Measurements from ENCODE around the gene GPLD1. TPM values are rescaled to one million over a fixed set of nuclear protein-coding genes. Genes with fewer than 3 reads are reported as not detected.

Gene GPLD1
- total and polyA plus RNA-seq, 9 of the 15 experiments (the other 6 are each of a cell fraction or from before 2014, with no cell fraction given) = 0.11 to 1.3 (median 0.82) TPM

DNA sequence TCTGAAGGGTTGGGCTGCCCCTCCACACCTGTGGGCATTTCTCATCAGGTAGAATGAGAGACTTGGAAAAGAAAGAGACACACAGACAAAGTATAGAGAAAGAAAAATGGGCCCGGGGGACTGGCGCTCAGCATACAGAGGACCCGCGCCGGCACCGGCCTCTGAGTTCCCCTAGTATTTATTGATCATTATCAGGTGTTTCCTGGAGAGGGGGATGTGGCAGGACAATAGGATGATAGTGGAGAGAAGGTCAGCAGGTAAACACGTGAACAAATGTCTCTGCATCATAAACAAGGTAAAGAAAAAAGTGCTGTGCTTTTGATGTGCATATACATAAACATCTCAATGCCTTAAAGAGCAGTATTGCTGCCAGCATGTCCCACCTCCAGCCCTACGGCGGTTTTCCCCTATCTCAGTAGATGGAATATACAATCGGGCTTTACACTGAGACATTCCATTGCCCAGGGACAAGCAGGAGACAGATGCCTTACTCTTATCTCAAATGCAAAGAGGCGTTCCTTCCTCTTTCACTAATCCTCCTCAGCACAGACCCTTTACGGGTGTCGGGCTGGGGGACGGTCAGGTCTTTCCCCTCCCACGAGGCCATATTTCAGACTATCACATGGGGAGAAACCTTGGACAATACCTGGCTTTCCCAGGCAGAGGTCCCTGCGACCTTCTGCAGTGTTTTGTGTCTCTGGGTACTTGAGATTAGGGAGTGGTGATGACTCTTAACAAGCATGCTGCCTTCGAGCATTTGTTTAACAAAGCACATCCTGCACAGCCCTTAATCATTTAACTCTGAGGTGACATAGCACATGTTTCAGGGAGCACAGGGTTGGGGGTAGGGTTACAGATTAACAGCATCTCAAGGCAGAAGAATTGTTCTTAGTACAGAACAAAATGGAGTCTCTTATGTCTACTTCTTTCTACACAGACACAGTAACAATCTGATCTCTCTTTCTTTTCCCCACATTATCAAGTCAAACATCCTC lies 89.0 kb downstream of the GPLD1 start (continued):
- peak; percentile 87 for TF ChIP-seq CBFA2T3 (IDR thresholded peaks at IDR 0.05)
- 0 out of 2 replicates have a peak, but pooled peaks have one; percentile 40 for TF ChIP-seq PHF21A (IDR thresholded peaks at IDR 0.05; ENCODE audit: borderline replicate concordance, low read depth)
- TF ChIP-seq MTA2 (IDR thresholded peaks at IDR 0.05; ENCODE audit: low read depth) = peak; percentile 27; the same call in 1 of the 2 replicates
- TF ChIP-seq HDAC2 (IDR thresholded peaks at IDR 0.05) = peak; percentile 84; the same call in 1 of the 2 replicates
- 0 out of 4 replicates have a peak, but pooled peaks of 1 of the 2 experiments have one; percentile 8 for TF ChIP-seq TRIM24 (IDR thresholded peaks at IDR 0.05)
- TF ChIP-seq, protein P1, sequence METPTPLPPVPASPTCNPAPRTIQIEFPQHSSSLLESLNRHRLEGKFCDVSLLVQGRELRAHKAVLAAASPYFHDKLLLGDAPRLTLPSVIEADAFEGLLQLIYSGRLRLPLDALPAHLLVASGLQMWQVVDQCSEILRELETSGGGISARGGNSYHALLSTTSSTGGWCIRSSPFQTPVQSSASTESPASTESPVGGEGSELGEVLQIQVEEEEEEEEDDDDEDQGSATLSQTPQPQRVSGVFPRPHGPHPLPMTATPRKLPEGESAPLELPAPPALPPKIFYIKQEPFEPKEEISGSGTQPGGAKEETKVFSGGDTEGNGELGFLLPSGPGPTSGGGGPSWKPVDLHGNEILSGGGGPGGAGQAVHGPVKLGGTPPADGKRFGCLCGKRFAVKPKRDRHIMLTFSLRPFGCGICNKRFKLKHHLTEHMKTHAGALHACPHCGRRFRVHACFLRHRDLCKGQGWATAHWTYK (CRISPR knock-in tag; IDR thresholded peaks at IDR 0.05) = peak; percentile 71; the same call in 1 of the 2 replicates
- peak; percentile 60; the same call in 1 of the 2 replicates for TF ChIP-seq TAL1 (IDR thresholded peaks at IDR 0.05)
- 0 out of 2 replicates have a peak, but pooled peaks have one; percentile 31 for TF ChIP-seq PTTG1 (tag; IDR thresholded peaks at IDR 0.05; ENCODE audit: low read depth)
- TF ChIP-seq CTBP1 (IDR thresholded peaks at IDR 0.05; ENCODE audit: borderline replicate concordance) = peak; percentile 82; the same call in 1 of the 2 replicates
- TF ChIP-seq BRD9 (IDR thresholded peaks at IDR 0.05; ENCODE audit: low read depth, partially characterized antibody) = peak; percentile 22
- peak; percentile 46; the same call in 1 of the 2 replicates for TF ChIP-seq ESRRA (IDR thresholded peaks at IDR 0.05; ENCODE audit: borderline replicate concordance, low read depth)
- peak; percentile 60; the same call in 1 of the 2 replicates for TF ChIP-seq GATA2 (CRISPR knock-in tag; IDR thresholded peaks at IDR 0.05)
- TF ChIP-seq NFIC (IDR thresholded peaks at IDR 0.05) = peak; percentile 55; the same call in 1 of the 2 replicates
- peak; percentile 15; the same call in 1 of the 2 replicates for TF ChIP-seq C11orf30 (IDR thresholded peaks at IDR 0.05; ENCODE audit: low read depth)
- TF ChIP-seq NRF1 (conservative IDR thresholded peaks at IDR 0.05 in 1 of 2, IDR thresholded peaks at IDR 0.05 in 1 of 2) = peak; percentile 28 to 36; a peak in 1 of 4 replicates
